Esophagus squamous epithelium (tissue), 4 donors: ENCODE data around the gene CD300LF.

Experiments
- POLR2A ChIP-seq, 4 donors: fragments of 450-650 bp; IDR thresholded peaks; one replicate each; pipeline ENCODE4 v1.6.1; 2017; ENCODE audit warnings: antibody characterized with exemption in 4 of 4, mild to moderate bottlenecking in 4 of 4, moderate library complexity in 3 of 4
- TF ChIP-seq, protein P1 (sequence below), 6 experiments: fragments of 450-650 bp in 4 of 6; fragments of 200-600 bp in 2 of 6; sonication (generic) in 2 of 6; IDR thresholded peaks; one replicate each; pipeline ENCODE4 v1.5.1; 2016 to 2019; ENCODE audit warnings: antibody characterized with exemption in 6 of 6, mild to moderate bottlenecking in 4 of 6, moderate library complexity in 4 of 6

DNA sequence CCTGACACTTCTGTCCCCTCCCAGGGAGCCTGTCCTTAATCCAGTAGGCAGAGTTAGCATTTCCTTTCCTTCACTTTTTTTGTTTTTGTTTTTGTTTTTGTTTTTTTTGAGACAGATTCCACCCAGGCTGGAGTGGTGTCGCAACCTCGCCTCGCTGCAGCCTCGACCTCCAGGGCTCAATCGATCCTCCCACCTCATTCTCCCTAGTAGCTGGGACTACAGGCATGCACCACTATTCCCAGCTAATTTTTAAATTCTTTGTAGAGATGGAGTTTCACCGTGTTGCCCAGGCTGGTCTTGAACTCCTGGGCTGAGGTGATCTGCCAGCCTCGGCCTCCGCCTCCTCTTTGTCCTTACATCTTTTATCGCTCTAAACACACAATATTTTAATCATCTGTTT is 39.7 kb upstream of the CD300LF start:
- TF ChIP-seq, protein P1, sequence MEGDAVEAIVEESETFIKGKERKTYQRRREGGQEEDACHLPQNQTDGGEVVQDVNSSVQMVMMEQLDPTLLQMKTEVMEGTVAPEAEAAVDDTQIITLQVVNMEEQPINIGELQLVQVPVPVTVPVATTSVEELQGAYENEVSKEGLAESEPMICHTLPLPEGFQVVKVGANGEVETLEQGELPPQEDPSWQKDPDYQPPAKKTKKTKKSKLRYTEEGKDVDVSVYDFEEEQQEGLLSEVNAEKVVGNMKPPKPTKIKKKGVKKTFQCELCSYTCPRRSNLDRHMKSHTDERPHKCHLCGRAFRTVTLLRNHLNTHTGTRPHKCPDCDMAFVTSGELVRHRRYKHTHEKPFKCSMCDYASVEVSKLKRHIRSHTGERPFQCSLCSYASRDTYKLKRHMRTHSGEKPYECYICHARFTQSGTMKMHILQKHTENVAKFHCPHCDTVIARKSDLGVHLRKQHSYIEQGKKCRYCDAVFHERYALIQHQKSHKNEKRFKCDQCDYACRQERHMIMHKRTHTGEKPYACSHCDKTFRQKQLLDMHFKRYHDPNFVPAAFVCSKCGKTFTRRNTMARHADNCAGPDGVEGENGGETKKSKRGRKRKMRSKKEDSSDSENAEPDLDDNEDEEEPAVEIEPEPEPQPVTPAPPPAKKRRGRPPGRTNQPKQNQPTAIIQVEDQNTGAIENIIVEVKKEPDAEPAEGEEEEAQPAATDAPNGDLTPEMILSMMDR (IDR thresholded peaks at IDR 0.05), result no peak
- TF ChIP-seq POLR2A (IDR thresholded peaks at IDR 0.05), result no peak
